ENCODE data around the gene FKBP14. TPM values are rescaled to one million over a fixed set of nuclear protein-coding genes. Genes with fewer than 3 reads are reported as not detected.

FKBP14 gene
- total RNA-seq, 1 experiment from 2014 or later: 11.5 TPM

DNA sequence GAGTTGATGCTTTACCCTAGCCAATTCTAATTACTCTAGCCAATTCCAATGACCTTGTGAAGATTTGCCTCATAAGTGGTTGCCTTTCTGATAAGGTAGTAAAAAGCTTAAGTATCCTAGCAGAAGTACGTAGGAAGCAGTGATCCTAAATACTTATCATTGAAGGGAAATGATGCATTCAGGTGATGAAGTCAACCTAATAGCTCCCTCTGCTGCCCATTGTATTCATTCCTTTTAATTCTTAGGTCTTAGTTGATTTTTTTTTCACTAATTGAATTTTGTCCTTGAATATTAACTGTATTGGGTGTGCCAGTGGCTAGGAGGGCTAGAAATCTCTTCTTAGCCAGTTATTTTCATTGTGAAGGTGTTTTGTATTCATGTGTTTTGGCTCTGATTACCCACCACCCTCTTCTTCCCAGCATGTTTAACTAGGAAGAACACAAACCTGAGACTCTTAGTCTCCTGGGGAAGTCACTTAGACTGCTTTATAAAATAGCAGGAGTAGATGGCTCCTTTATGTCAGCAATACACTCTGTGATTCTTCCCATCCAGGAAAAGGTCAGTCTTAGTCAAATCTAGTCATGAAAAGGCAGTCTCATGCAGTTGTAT, 48.0 kb upstream of the FKBP14 start:
- no peak for DNase-seq
- Histone ChIP-seq H3K23ac (ENCODE audit: insufficient read length, low read depth, low read length) (no peak overlapping the region), H3K27ac (ENCODE audit: insufficient read length, low read depth, low read length) (no peak overlapping the region), H3K4me2 (ENCODE audit: insufficient read depth, insufficient read length, low read length) (no peak overlapping the region), H2BK120ac (ENCODE audit: low read depth, low read length, poor library complexity, severe bottlenecking) (no peak overlapping the region), H3K79me2 (ENCODE audit: insufficient read depth, low read length) (no peaks in the 10 kb centered on the region), H4K20me1 (ENCODE audit: control insufficient read depth, insufficient read depth, insufficient read length) (no peaks in the 10 kb centered on the region), H4K5ac (ENCODE audit: insufficient read length, low read depth, low read length) (no peak overlapping the region), H2BK5ac (ENCODE audit: insufficient read length, low read length) (no peak overlapping the region), H3K14ac (ENCODE audit: insufficient read depth, low read length) (no peak overlapping the region), H3T11ph (ENCODE audit: low read length) (no peak overlapping the region), H3K79me1 (ENCODE audit: insufficient read depth, low read depth, low read length, poor library complexity, severe bottlenecking) (no peaks in the 10 kb centered on the region), H3K27me3 (ENCODE audit: insufficient read depth, low read length) (no peaks in the 10 kb centered on the region), H3K56ac (ENCODE audit: insufficient read length, low read depth, low read length) (no peak overlapping the region), H2BK12ac (ENCODE audit: insufficient read length, low read depth, low read length) (no peak overlapping the region), H3K9ac (ENCODE audit: extremely low read depth, insufficient read length, low read length) (no peak overlapping the region), H4K91ac (ENCODE audit: insufficient read length, low read depth, low read length) (no peak overlapping the region), H3K23me2 (ENCODE audit: insufficient read length, low read depth, low read length, poor library complexity, severe bottlenecking) (no peaks in the 10 kb centered on the region), H3K4me1 (ENCODE audit: insufficient read depth, low read length) (no peaks in the 10 kb centered on the region), H4K8ac (replicated peaks; ENCODE audit: insufficient read length, low read depth, low read length) (no peak overlapping the region), H2BK15ac (ENCODE audit: low read depth, low read length) (no peak overlapping the region), H2AK5ac (ENCODE audit: insufficient read length, low read length) (no peak overlapping the region), H2AFZ (ENCODE audit: low read length) (no peak overlapping the region), H3K18ac (ENCODE audit: insufficient read length, low read depth, low read length) (no peak overlapping the region), H3K9me3 (ENCODE audit: control insufficient read depth, low read depth, low read length) (no peaks in the 10 kb centered on the region), H2BK20ac (ENCODE audit: low read depth, low read length, poor library complexity, severe bottlenecking) (no peak overlapping the region), H3K4ac (ENCODE audit: low read depth, low read length) (no peak overlapping the region)
- TF ChIP-seq, protein P1, sequence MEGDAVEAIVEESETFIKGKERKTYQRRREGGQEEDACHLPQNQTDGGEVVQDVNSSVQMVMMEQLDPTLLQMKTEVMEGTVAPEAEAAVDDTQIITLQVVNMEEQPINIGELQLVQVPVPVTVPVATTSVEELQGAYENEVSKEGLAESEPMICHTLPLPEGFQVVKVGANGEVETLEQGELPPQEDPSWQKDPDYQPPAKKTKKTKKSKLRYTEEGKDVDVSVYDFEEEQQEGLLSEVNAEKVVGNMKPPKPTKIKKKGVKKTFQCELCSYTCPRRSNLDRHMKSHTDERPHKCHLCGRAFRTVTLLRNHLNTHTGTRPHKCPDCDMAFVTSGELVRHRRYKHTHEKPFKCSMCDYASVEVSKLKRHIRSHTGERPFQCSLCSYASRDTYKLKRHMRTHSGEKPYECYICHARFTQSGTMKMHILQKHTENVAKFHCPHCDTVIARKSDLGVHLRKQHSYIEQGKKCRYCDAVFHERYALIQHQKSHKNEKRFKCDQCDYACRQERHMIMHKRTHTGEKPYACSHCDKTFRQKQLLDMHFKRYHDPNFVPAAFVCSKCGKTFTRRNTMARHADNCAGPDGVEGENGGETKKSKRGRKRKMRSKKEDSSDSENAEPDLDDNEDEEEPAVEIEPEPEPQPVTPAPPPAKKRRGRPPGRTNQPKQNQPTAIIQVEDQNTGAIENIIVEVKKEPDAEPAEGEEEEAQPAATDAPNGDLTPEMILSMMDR (conservative IDR thresholded peaks at IDR 0.05): peak; percentile 63
- no peaks in the 10 kb centered on the region for H3K9me3 Mint-ChIP-seq
- peaks cover 4 to 9% of the 10 kb centered on the region in 2 experiments; a peak in 3 of 4 replicates for H3K4me1 Mint-ChIP-seq
- no CpG with 5 or more reads among the region's 1 CpG for WGBS (ENCODE audit: extremely low coverage, insufficient read length, low lambda C conversion rate)
- no peaks in the 10 kb centered on the region for H3K27me3 Mint-ChIP-seq (ENCODE audit: low read depth)
- peaks cover 7 to 22% (median 22%) of the 10 kb centered on the region in 3 experiments for H3K36me3 Mint-ChIP-seq (ENCODE audit: insufficient read depth in 1 of 3, low read depth in 3 of 3)
- H3K4me3 Mint-ChIP-seq: no peak overlapping the region
- no peak overlapping the region for H3K27ac Mint-ChIP-seq

All from H9 (cell line).